Measurements from ENCODE around the gene WNT7A.

- TF ChIP-seq EZH2 (optimal IDR thresholded peaks at IDR 0.05; ENCODE audit: low read depth, low read length): no peak
- TF ChIP-seq CTCF (IDR thresholded peaks at IDR 0.05; ENCODE audit: low read length): no peak
- no peak for TF ChIP-seq EZH2phosphoT487 (IDR thresholded peaks at IDR 0.05; ENCODE audit: low read length)
Measured at GRCh38 chr3:13767896-13768295, 112.0 kb downstream of the WNT7A start.
